IPS-18a (cell line): ENCODE measurements around the gene PCDHB6.
"Not testable (repeated sequence)": the region's sequence is repeated elsewhere in the genome, so short reads cannot be mapped to it uniquely, and the experiment has no call there.

Experiments
- H3K27ac ChIP-seq: one replicate; pipeline ENCODE4 v1.5.1; 2013; ENCODE audit warnings: low read length
- H3K27me3 ChIP-seq: one replicate; pipeline ENCODE4 v1.6.1; 2013; ENCODE audit warnings: mild to moderate bottlenecking, low read length; ENCODE audit not compliant: control insufficient read depth, insufficient read depth
- H3K36me3 ChIP-seq: one replicate; pipeline ENCODE4 v1.6.1; 2013; ENCODE audit warnings: low read depth, low read length; ENCODE audit not compliant: control insufficient read depth
- H3K4me1 ChIP-seq: one replicate; pipeline ENCODE4 v1.6.1; 2013; ENCODE audit warnings: low read depth, low read length; ENCODE audit not compliant: control insufficient read depth
- H3K4me3 ChIP-seq: one replicate; pipeline ENCODE4 v1.5.1; 2013; ENCODE audit warnings: low read length
- H3K9ac ChIP-seq: one replicate; pipeline ENCODE4 v1.6.1; 2013; ENCODE audit warnings: mild to moderate bottlenecking, low read length, moderate library complexity
- H3K9me3 ChIP-seq: one replicate; pipeline ENCODE4 v1.6.1; 2013; ENCODE audit warnings: low read depth, low read length; ENCODE audit not compliant: control insufficient read depth

PCDHB6 gene

DNA sequence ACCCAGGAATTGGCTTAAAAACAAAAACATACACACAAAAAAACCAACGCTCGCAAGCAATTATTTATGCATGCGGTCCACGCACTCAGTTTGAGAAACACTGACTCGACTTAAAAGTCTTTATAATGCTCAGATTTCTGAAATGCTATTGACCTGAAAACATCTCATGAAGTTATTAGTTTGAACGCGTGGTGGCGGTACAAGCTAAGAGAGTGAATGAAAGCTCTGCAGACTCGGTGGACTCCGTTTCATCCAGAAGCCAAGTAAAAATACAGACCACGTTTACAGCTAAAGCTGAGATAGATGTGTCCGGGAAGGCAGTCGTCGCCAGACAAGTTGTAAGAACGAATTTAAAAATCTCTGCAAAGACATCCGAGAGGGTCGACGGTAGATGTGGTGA lies at the start of gene PCDHB6:
Gene PCDHB6, plus strand, starts transcription at position 246 of the 400 bp plus-strand sequence. CDS start 201 bp downstream, outside the sequence.
- Histone ChIP-seq H3K4me1 (no peaks in the 10 kb centered on the region), H3K36me3 (no peaks in the 10 kb centered on the region), H3K27ac (no peak within 1 kb of the TSS), H3K27me3 (no peaks in the 10 kb centered on the region), H3K9ac (no peak within 1 kb of the TSS), H3K4me3 (no peak within 1 kb of the TSS), H3K9me3 (no peaks in the 10 kb centered on the region)

GRCh38 chr5:141100243-141100805 lies 49.5 kb upstream of the PCDHB6 start, which contains the start of gene PCDHB3:
PCDHB3 (plus strand) TSS chr5:141100473; CDS start chr5:141100650, 177 bp downstream.
- Histone ChIP-seq H3K9ac (no peak within 1 kb of the TSS), H3K9me3 (peaks cover 4% of the 10 kb centered on the region), H3K4me1 (no peaks in the 10 kb centered on the region), H3K4me3 (peak within 1 kb of the TSS; percentile 22), H3K27ac (no peak within 1 kb of the TSS), H3K27me3 (no peaks in the 10 kb centered on the region), H3K36me3 (peaks cover 4% of the 10 kb centered on the region)

DNA sequence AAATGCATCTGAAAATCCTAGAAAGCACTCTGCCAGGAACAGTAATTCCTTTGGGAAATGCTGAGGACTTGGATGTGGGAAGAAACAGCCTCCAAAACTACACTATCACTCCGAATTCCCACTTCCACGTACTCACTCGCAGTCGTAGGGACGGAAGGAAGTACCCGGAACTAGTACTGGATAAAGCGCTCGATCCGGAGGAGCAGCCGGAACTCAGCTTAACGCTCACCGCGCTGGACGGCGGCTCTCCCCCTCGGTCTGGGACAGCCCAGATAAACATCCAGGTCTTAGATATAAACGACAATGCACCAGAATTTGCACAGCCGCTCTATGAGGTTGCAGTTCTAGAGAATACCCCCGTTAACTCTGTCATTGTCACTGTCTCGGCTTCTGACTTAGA lies 48.8 kb upstream of the PCDHB6 start:
- Histone ChIP-seq H3K27me3 (no peaks in the 10 kb centered on the region), H3K4me1 (no peaks in the 10 kb centered on the region), H3K9ac (no peak overlapping the region), H3K4me3 (peak overlapping the region; percentile 22), H3K9me3 (peaks cover 4% of the 10 kb centered on the region), H3K27ac (no peak overlapping the region), H3K36me3 (peaks cover 4% of the 10 kb centered on the region)

DNA sequence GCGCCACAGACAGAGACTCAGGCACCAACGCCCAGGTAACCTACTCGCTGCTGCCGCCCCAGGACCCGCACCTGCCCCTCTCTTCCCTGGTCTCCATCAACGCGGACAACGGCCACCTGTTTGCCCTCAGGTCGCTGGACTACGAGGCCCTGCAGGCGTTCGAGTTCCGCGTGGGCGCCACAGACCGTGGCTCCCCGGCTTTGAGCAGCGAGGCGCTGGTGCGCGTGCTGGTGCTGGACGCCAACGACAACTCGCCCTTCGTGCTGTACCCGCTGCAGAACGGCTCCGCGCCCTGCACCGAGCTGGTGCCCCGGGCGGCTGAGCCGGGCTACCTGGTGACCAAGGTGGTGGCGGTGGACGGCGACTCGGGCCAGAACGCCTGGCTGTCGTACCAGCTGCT lies 47.8 kb upstream of the PCDHB6 start:
- not testable (repeated sequence) for H3K4me3 ChIP-seq

DNA sequence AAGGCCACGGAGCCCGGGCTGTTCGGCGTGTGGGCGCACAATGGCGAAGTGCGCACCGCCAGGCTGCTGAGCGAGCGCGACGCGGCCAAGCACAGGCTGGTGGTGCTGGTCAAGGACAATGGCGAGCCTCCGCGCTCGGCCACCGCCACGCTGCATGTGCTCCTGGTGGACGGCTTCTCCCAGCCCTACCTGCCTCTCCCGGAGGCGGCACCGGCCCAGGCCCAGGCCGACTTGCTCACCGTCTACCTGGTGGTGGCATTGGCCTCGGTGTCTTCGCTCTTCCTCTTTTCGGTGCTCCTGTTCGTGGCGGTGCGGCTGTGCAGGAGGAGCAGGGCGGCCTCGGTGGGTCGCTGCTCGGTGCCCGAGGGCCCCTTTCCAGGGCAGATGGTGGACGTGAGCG lies 47.4 kb upstream of the PCDHB6 start:
- H3K27me3 ChIP-seq, H3K9ac ChIP-seq, H3K4me1 ChIP-seq, H3K36me3 ChIP-seq, H3K9me3 ChIP-seq, H3K4me3 ChIP-seq, H3K27ac ChIP-seq: not testable (repeated sequence)

More for the DNA sequence above, 47.8 kb upstream of the PCDHB6 start:
- H3K9ac ChIP-seq, H3K4me1 ChIP-seq, H3K36me3 ChIP-seq, H3K27me3 ChIP-seq, H3K27ac ChIP-seq, H3K9me3 ChIP-seq: not testable (repeated sequence)

- Histone ChIP-seq H3K27me3 (no peaks in the 10 kb centered on the region), H3K9ac (no peak overlapping the region), H3K27ac (no peak overlapping the region), H3K9me3 (peaks cover 2% of the 10 kb centered on the region), H3K36me3 (peaks cover 4% of the 10 kb centered on the region), H3K4me1 (no peaks in the 10 kb centered on the region), H3K4me3 (no peak overlapping the region)
These were observed 44.5 kb upstream of the PCDHB6 start for GRCh38 chr5:141105350-141105749.

- Histone ChIP-seq H3K4me3 (no peak overlapping the region), H3K27ac (no peak overlapping the region), H3K36me3 (no peaks in the 10 kb centered on the region), H3K27me3 (no peaks in the 10 kb centered on the region), H3K9ac (no peak overlapping the region), H3K9me3 (peaks cover 11% of the 10 kb centered on the region), H3K4me1 (no peaks in the 10 kb centered on the region)
These were observed 30.6 kb upstream of the PCDHB6 start for GRCh38 chr5:141119250-141119649.

DNA sequence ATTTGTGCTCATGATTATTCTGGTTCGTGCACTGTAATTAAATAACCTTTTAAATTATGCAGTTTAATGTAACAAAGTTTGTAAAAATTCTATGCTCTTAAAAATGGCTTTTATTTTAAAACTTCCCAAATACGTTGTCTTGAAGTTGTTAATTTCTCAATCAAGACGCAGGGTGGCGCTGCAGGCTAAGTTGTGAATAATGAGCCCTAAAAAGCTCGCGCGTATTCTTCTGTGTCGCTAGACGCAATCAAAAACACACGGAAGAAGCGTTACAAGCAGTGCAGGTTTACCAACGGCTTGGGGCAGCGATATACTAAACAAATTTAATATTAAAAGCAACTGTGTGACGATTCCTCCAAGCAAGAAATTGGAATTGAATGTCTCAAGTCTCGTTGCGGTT lies 28.3 kb upstream of the PCDHB6 start, which contains the start of gene PCDHB4:
Gene PCDHB4, plus strand, starts transcription at position 256 of the 400 bp plus-strand sequence. CDS start 181 bp downstream, outside the sequence.
- H3K9ac ChIP-seq: no peak within 1 kb of the TSS
- no peak within 1 kb of the TSS for H3K27ac ChIP-seq
- H3K4me1 ChIP-seq: no peaks in the 10 kb centered on the region
- no peaks in the 10 kb centered on the region for H3K36me3 ChIP-seq
- H3K27me3 ChIP-seq: no peaks in the 10 kb centered on the region
- H3K9me3 ChIP-seq: no peaks in the 10 kb centered on the region
- no peak within 1 kb of the TSS for H3K4me3 ChIP-seq

- no peak overlapping the region for H3K27ac ChIP-seq
- H3K36me3 ChIP-seq: no peaks in the 10 kb centered on the region
- H3K9ac ChIP-seq: no peak overlapping the region
- no peaks in the 10 kb centered on the region for H3K27me3 ChIP-seq
- no peaks in the 10 kb centered on the region for H3K9me3 ChIP-seq
- H3K4me1 ChIP-seq: no peaks in the 10 kb centered on the region
- H3K4me3 ChIP-seq: no peak overlapping the region
These were observed 27.9 kb upstream of the PCDHB6 start for GRCh38 chr5:141121985-141122384.

DNA sequence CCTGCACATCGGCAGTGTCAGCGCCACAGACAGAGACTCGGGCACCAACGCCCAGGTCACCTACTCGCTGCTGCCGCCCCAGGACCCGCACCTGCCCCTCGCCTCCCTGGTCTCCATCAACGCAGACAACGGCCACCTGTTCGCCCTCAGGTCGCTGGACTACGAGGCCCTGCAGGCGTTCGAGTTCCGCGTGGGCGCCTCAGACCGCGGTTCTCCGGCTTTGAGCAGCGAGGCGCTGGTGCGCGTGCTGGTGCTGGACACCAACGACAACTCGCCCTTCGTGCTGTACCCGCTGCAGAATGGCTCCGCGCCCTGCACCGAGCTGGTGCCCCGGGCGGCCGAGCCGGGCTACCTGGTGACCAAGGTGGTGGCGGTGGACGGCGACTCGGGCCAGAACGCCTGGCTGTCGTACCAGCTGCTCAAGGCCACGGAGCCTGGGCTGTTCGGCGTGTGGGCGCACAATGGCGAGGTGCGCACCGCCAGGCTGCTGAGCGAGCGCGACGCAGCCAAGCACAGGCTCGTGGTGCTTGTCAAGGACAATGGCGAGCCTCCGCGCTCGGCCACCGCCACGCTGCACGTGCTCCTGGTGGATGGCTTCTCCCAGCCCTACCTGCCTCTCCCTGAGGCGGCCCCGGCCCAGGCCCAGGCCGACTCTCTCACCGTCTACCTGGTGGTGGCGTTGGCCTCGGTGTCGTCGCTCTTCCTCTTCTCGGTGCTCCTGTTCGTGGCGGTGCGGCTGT lies 26.3 kb upstream of the PCDHB6 start:
- H3K36me3 ChIP-seq, H3K9me3 ChIP-seq, H3K27ac ChIP-seq, H3K4me3 ChIP-seq, H3K4me1 ChIP-seq, H3K27me3 ChIP-seq, H3K9ac ChIP-seq: not testable (repeated sequence)

GRCh38 chr5:141127305-141127704 lies 22.6 kb upstream of the PCDHB6 start:
- Histone ChIP-seq H3K36me3 (no peaks in the 10 kb centered on the region), H3K4me1 (no peaks in the 10 kb centered on the region), H3K4me3 (no peak overlapping the region), H3K9ac (no peak overlapping the region), H3K27me3 (no peaks in the 10 kb centered on the region), H3K27ac (no peak overlapping the region), H3K9me3 (no peaks in the 10 kb centered on the region)
